Keratinocyte (primary cell): ENCODE measurements around the gene CGB7. TPM values are rescaled to one million over a fixed set of nuclear protein-coding genes. Genes with fewer than 3 reads are reported as not detected.

ENCODE experiments used
- DNase-seq: peaks from one replicate; pipeline ENCODE4 v3.0.0-alpha.2; 2011; ENCODE audit warnings: low read depth, missing footprints, low spot score
- FAIRE-seq: peaks from 2 replicates; lab custom pipeline; 2011; peaks lifted over from hg19 to GRCh38; lab: Jason Lieb, UNC
- H2AFZ ChIP-seq: 2 replicates; pipeline ENCODE4 v1.6.0; 2012; ENCODE audit warnings: low read length, control low read depth, inconsistent platforms; ENCODE audit not compliant: control insufficient read depth
- H3K27ac ChIP-seq: 2 replicates; pipeline ENCODE4 v1.5.1; 2011; ENCODE audit warnings: low read length; ENCODE audit not compliant: control insufficient read depth, insufficient read depth
- H3K27me3 ChIP-seq: 3 replicates; pipeline ENCODE4 v1.6.0; 2011; ENCODE audit warnings: low read length; ENCODE audit not compliant: control insufficient read depth, insufficient read depth; ENCODE audit errors: extremely low read depth
- H3K36me3 ChIP-seq, 2 experiments: 2 replicates in 1 of 2; 3 replicates in 1 of 2; pipeline ENCODE4 v1.5.1; 2011; ENCODE audit warnings: low read length in 2 of 2, mild to moderate bottlenecking in 1 of 2; ENCODE audit not compliant: control insufficient read depth in 2 of 2, insufficient read depth in 2 of 2; ENCODE audit errors: extremely low read depth in 1 of 2
- H3K4me1 ChIP-seq: 3 replicates; pipeline ENCODE4 v1.5.1; 2011; ENCODE audit warnings: low read length; ENCODE audit not compliant: control insufficient read depth, insufficient read depth; ENCODE audit errors: extremely low read depth
- H3K4me2 ChIP-seq: 3 replicates; pipeline ENCODE4 v1.6.0; 2011; ENCODE audit warnings: low read depth, low read length; ENCODE audit not compliant: control insufficient read depth, insufficient read depth; ENCODE audit errors: extremely low read depth
- H3K4me3 ChIP-seq, 3 experiments: fragments of 200-600 bp in 1 of 3; sonication (generic) in 1 of 3; 2 replicates in 2 of 3; 3 replicates in 1 of 3; pipeline ENCODE4 v1.5.1; 2011 to 2016; ENCODE audit warnings: low read length in 3 of 3, mild to moderate bottlenecking in 3 of 3, control low read depth in 2 of 3, inconsistent platforms in 1 of 3, low read depth in 1 of 3, mixed read lengths in 1 of 3, mixed run types in 1 of 3, moderate library complexity in 1 of 3; ENCODE audit not compliant: control insufficient read depth in 2 of 3, insufficient read depth in 2 of 3; ENCODE audit errors: extremely low read depth in 1 of 3
- H3K79me2 ChIP-seq: 2 replicates; pipeline ENCODE4 v1.6.0; 2012; ENCODE audit warnings: low read length; ENCODE audit not compliant: control insufficient read depth, insufficient read depth
- H3K9ac ChIP-seq: 3 replicates; pipeline ENCODE4 v1.6.0; 2011; ENCODE audit warnings: low read length; ENCODE audit not compliant: control insufficient read depth, insufficient read depth; ENCODE audit errors: extremely low read depth
- H3K9me1 ChIP-seq: 3 replicates; pipeline ENCODE4 v1.6.0; 2011; ENCODE audit warnings: low read length; ENCODE audit not compliant: control insufficient read depth, insufficient read depth; ENCODE audit errors: extremely low read depth
- H3K9me3 ChIP-seq: 2 replicates; pipeline ENCODE4 v1.5.1; 2012; ENCODE audit warnings: low read depth, low read length; ENCODE audit not compliant: control insufficient read depth
- H4K20me1 ChIP-seq: 3 replicates; pipeline ENCODE4 v1.6.0; 2011; ENCODE audit warnings: low read length; ENCODE audit not compliant: control insufficient read depth, insufficient read depth; ENCODE audit errors: extremely low read depth
- CTCF ChIP-seq, 3 experiments: IDR thresholded peaks in 1 of 3; conservative IDR thresholded peaks in 1 of 3; optimal IDR thresholded peaks in 1 of 3; 2 replicates in 2 of 3; 3 replicates in 1 of 3; pipeline versions ENCODE3 to v1.5.1; 2011; ENCODE audit warnings: low read length in 3 of 3, mild to moderate bottlenecking in 3 of 3, moderate library complexity in 2 of 3, control low read depth in 1 of 3, inconsistent platforms in 1 of 3; ENCODE audit not compliant: insufficient read depth in 2 of 3; ENCODE audit errors: extremely low read depth in 1 of 3
- EZH2 ChIP-seq: IDR thresholded peaks from one replicate; pipeline ENCODE4 v1.6.1; 2012; ENCODE audit warnings: inconsistent platforms, mild to moderate bottlenecking, low read length, moderate library complexity
- dilution Hi-C: fragments of 300-500 bp; cut with MboI; formaldehyde crosslinking; loops from one replicate; pipeline ENCODE4 v1.7.0; 2020; ENCODE audit warnings: low sequenced_read_pairs; ENCODE audit not compliant: extremely low pct_ligation_motif_present
- polyA plus RNA-seq, 5 experiments: library from polyadenylated mRNA; depleted of rRNA in 3 of 5; stranded (reverse) in 3 of 5; stranded (forward) in 1 of 5; unstranded in 1 of 5; fragments of >200 nt; gene quantifications; 1 replicate in 1 of 5; 2 replicates in 3 of 5; 3 replicates in 1 of 5; pipeline versions ENCODE4 v1.2.1 to v1.2.3, GENCODE V29; 2011 to 2012; ENCODE audit warnings: missing spikeins in 2 of 5, low read depth in 1 of 5, low replicate concordance in 1 of 5

CGB7 gene
- polyA plus RNA-seq, 1 donor (not counting 4 experiments of a cell fraction or from before 2014, with no cell fraction given): 0.92 TPM

GRCh38 chr19:49070416-49070815, 12.9 kb upstream of the CGB7 start:
- H3K9me1 ChIP-seq: no peaks in the 10 kb centered on the region
- TF ChIP-seq EZH2 (no peak), CTCF (optimal IDR thresholded peaks at IDR 0.05 in 1 of 3, IDR thresholded peaks at IDR 0.05 in 1 of 3, conservative IDR thresholded peaks at IDR 0.05 in 1 of 3; ENCODE audit: extremely low read depth in 1 of 3, insufficient read depth in 2 of 3, low read length in 3 of 3) (no peak)
- H3K4me1 ChIP-seq: peaks cover 5% of the 10 kb centered on the region
- H3K79me2 ChIP-seq: no peaks in the 10 kb centered on the region
- no peak for FAIRE-seq
- no peaks in the 10 kb centered on the region for H3K36me3 ChIP-seq
- H3K4me2 ChIP-seq: no peak overlapping the region
- no peak overlapping the region for H3K9ac ChIP-seq
- H3K4me3 ChIP-seq: no peak overlapping the region
- H3K27ac ChIP-seq: no peak overlapping the region
- no peak for DNase-seq
- no peaks in the 10 kb centered on the region for H3K9me3 ChIP-seq
- H2AFZ ChIP-seq: no peak overlapping the region
- H4K20me1 ChIP-seq: no peaks in the 10 kb centered on the region
- H3K27me3 ChIP-seq: peaks cover 56% of the 10 kb centered on the region
- dilution Hi-C loops: no loop called here

- DNase-seq: no peak
- H3K9ac ChIP-seq: no peak overlapping the region
- peaks cover 52% of the 10 kb centered on the region for H3K27me3 ChIP-seq
- H3K4me2 ChIP-seq: no peak overlapping the region
- no peaks in the 10 kb centered on the region for H3K9me3 ChIP-seq
- H3K9me1 ChIP-seq: no peaks in the 10 kb centered on the region
- no peak overlapping the region for H3K27ac ChIP-seq
- peaks cover 9% of the 10 kb centered on the region for H3K4me1 ChIP-seq
- H4K20me1 ChIP-seq: no peaks in the 10 kb centered on the region
- no peak overlapping the region for H3K4me3 ChIP-seq
- no peaks in the 10 kb centered on the region for H3K79me2 ChIP-seq
- H3K36me3 ChIP-seq: no peaks in the 10 kb centered on the region
- FAIRE-seq: no peak
- H2AFZ ChIP-seq: no peak overlapping the region
- dilution Hi-C loops: no loop called here
- TF ChIP-seq CTCF (optimal IDR thresholded peaks at IDR 0.05 in 1 of 3, IDR thresholded peaks at IDR 0.05 in 1 of 3, conservative IDR thresholded peaks at IDR 0.05 in 1 of 3; ENCODE audit: extremely low read depth in 1 of 3, insufficient read depth in 2 of 3, low read length in 3 of 3) (no peak), EZH2 (no peak)
Observed at GRCh38 chr19:49069026-49069425, 11.5 kb upstream of the CGB7 start.
